Fibroblast of mammary gland (primary cell): ENCODE measurements around the gene KRT74.

Experiments used
- DNase-seq: peaks from one replicate; pipeline ENCODE4 v3.0.0-alpha.2; 2010; ENCODE audit warnings: low read depth
- H3K4me3 ChIP-seq: 2 replicates; pipeline ENCODE4 v1.5.1; 2011; ENCODE audit warnings: low read depth, mild to moderate bottlenecking, low read length, moderate library complexity; ENCODE audit not compliant: control insufficient read depth
- TF ChIP-seq, protein P1 (sequence below): conservative IDR thresholded peaks from 2 replicates; pipeline ENCODE4 v1.5.1; 2011; ENCODE audit warnings: low read depth, low read length, inconsistent platforms; ENCODE audit not compliant: control insufficient read depth, insufficient read depth

KRT74 gene

GRCh38 chr12:52573743-52574142 lies at the start of gene KRT74:
Gene KRT74 (minus strand): TSS chr12:52573843. CDS start chr12:52573777, 66 bp downstream.
- no peak for DNase-seq
- TF ChIP-seq, protein P1, sequence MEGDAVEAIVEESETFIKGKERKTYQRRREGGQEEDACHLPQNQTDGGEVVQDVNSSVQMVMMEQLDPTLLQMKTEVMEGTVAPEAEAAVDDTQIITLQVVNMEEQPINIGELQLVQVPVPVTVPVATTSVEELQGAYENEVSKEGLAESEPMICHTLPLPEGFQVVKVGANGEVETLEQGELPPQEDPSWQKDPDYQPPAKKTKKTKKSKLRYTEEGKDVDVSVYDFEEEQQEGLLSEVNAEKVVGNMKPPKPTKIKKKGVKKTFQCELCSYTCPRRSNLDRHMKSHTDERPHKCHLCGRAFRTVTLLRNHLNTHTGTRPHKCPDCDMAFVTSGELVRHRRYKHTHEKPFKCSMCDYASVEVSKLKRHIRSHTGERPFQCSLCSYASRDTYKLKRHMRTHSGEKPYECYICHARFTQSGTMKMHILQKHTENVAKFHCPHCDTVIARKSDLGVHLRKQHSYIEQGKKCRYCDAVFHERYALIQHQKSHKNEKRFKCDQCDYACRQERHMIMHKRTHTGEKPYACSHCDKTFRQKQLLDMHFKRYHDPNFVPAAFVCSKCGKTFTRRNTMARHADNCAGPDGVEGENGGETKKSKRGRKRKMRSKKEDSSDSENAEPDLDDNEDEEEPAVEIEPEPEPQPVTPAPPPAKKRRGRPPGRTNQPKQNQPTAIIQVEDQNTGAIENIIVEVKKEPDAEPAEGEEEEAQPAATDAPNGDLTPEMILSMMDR: no peak
- no peak within 1 kb of the TSS for H3K4me3 ChIP-seq

DNA sequence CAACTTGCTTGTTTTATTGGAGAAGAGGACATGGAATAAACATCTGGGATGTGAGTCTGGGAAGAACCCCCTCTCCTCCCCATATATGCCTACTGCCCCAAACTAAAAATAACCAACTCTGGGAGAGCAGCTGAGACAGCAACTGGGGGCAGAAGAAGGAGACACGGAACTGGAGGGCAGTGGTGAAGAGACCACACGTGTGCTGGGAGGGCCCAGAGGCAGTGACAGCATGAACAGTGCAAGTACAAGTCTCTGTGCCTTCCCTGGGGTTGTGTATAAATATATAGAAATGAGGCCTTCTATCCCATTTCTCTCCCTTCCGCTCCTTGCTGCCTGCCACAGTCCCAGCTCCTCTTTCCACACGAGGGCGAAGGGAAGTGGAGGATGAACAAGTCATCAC lies 48.7 kb upstream of the KRT74 start:
- no peak for DNase-seq
- H3K4me3 ChIP-seq: no peak overlapping the region
- TF ChIP-seq, protein P1: no peak

GRCh38 chr12:52618866-52619265 lies 45.2 kb upstream of the KRT74 start:
- no peak for DNase-seq
- TF ChIP-seq, protein P1: no peak
- no peak overlapping the region for H3K4me3 ChIP-seq

DNA sequence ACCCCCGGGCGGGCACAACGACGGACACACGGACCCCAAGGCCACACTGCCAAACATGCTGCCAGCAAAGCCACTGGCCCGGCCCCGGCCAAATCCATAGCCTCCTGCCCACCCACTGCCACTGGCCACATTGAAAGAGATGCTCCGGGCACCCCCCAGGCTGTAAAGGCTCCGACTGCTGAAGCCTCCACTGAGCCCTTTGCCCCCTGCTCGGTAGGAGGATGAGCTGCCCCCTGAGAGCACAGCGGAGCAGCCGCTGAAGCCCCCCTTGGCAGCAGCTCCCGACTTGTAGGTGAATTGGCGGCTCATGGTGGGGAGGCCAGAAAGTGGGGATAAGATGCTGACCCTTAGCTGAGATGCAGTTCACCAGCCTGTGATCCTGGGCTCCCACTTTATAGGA lies 44.6 kb upstream of the KRT74 start, which contains the start of gene KRT73:
KRT73 (minus strand) TSS at position 344 of the 400 bp plus-strand sequence; CDS start at position 309, 35 bp downstream.
- no peak for DNase-seq
- TF ChIP-seq, protein P1: no peak
- no peak within 1 kb of the TSS for H3K4me3 ChIP-seq

DNA sequence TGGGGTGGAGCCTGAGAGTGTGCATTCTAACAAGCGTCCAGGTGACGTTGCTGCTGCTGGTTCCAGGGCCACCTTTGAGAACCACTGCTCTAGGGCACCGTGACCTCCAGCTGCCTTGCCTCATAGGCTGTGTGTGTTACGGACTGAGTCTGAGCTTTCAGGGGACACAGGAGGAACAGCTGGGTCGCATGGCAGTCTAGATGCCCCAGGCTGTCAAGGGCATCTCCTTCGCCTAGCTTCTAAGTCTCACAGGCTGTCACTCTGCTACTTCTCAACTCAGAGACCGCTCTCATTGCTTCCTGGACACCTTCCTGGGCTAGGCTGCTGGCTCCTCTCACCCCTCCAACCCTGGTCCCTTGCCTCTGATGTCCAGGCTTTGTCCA lies 43.8 kb upstream of the KRT74 start:
- no peak for DNase-seq
- TF ChIP-seq, protein P1: no peak
- H3K4me3 ChIP-seq: no peak overlapping the region

GRCh38 chr12:52616680-52617402 lies 43.2 kb upstream of the KRT74 start:
- H3K4me3 ChIP-seq: no peak overlapping the region
- TF ChIP-seq, protein P1: no peak

More at GRCh38 chr12:52616680-52617402, 43.2 kb upstream of the KRT74 start:
- DNase-seq: no peak
